ENCODE results near the gene DPPA2. TPM values are rescaled to one million over a fixed set of nuclear protein-coding genes. Genes with fewer than 3 reads are reported as not detected.
"Not testable (repeated sequence)": the region's sequence is repeated elsewhere in the genome, so short reads cannot be mapped to it uniquely, and the experiment has no call there.

The DPPA2 gene, protein sequence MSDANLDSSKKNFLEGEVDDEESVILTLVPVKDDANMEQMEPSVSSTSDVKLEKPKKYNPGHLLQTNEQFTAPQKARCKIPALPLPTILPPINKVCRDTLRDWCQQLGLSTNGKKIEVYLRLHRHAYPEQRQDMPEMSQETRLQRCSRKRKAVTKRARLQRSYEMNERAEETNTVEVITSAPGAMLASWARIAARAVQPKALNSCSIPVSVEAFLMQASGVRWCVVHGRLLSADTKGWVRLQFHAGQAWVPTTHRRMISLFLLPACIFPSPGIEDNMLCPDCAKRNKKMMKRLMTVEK
- total RNA-seq: not detected
- long read RNA-seq: 0 reads

DNA sequence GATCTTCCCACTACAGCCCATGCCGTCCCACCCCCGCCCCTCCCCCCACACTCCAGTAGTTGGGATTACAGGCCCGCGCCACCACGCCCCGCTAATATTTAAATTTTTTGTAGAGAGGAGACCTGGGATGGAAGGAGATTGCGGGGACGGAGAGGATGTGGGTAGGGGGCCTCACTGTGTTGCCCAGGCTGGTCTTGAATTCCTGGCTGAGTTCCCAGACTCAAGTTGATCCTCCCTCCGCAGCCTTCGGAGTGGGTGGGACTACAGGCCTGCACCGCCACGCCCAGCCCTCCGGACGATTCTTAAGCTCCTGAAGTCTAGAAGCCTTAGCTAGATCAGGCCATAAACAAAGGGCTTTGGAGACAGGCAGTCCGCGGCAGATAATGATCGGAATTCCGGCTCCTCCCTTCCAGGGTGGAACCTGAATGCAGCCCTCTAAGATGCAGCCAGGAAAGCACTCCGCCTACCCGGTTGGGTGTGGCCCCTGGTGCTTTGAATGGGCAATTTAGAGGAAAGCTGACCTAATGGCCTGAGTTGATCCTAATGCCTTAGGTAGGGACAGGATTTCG, at the start of gene DPPA2:
Gene DPPA2 (minus strand): TSS at position 356 of the 569 bp plus-strand sequence. CDS start 1,975 bp downstream, outside the sequence.
- intact Hi-C loops (cut with DNase I, micrococcal nuclease): no loop called here
- ATAC-seq: no peak
- no peak for DNase-seq

DNA sequence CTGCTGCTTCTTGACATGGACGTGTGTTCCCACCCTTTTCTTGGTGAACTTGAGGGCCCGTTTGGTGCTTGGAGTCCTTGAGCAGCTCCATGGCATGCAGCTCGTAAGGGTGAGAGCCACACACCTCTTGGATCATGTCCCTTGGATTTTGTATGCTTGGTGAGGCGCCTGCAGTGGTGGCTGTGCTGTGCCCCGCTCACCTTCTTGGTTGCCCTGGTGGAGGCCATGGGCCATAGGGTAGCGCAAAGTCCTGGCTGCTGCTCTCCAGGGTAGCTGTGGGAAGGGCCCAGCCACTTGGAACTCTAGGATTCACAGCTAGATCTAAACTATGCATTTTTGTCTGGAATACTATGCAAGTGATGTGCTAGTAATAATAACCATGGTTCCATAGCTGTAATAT, 47.8 kb upstream of the DPPA2 start:
- no peak for ATAC-seq
- no peak for DNase-seq
- intact Hi-C loops (cut with DNase I, micrococcal nuclease): no loop called here

DNA sequence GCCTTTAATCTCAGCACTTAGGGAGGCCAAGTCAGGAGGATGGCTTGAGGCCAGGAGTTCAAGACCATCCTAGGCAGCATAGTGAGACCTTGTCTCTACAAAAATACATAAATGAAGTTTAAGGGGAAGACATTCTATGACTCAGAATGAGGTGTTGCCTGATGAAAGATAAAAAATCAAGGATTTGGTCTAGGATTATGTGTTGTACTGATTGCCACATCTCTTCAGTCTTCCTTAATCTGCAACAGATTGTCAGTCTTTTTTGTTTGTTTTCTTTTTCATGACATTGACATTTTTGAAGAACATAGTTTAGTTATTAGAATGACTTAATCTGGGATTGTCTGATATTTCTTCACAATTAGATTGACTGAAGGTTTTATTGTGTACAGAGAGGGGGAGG, 47.3 kb upstream of the DPPA2 start:
- intact Hi-C loops (cut with DNase I, micrococcal nuclease): no loop called here
- DNase-seq (no peak), ATAC-seq (no peak)

DNA sequence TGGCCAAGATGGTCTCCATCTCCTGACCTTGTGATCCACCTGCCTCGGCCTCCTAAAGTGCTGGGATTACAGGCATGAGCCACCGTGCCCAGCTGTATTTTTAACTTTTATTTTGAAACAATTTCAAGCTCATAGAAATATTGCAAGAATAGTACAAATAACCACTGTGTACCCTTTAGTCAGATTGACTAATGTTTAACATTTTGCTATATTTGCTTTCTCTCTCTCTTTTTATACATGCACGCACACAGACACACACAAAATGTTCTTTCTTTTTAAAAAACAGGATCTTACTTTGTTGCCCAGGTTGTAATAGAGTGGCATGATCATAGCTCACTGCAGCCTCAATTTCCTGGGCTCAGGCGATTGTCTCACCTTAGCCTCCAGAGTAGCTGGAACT, 46.5 kb upstream of the DPPA2 start:
- ATAC-seq: no peak
- intact Hi-C loops (cut with DNase I, micrococcal nuclease): no loop called here
- DNase-seq: no peak

DNA sequence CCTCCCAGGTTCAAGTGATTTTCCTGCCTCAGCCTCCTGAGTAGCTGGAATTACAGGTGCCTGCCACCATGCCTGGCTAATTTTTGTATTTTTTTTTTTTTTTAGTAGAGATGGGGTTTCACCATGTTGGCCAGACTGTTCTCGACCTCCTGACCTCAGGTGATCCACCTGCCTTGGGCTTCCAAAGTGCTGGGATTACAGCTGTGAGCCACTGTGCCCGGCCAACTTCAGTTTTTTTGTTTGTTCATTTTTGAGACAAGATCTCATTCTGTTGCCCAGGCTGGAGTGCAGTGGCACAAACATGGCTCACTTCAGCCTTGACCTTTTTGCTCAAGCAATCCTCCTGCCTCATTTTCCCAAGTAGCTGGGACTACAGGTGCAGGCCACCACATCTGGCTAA, 42.5 kb upstream of the DPPA2 start:
- intact Hi-C loops (cut with DNase I, micrococcal nuclease); ATAC-seq; DNase-seq: not testable (repeated sequence)

DNA sequence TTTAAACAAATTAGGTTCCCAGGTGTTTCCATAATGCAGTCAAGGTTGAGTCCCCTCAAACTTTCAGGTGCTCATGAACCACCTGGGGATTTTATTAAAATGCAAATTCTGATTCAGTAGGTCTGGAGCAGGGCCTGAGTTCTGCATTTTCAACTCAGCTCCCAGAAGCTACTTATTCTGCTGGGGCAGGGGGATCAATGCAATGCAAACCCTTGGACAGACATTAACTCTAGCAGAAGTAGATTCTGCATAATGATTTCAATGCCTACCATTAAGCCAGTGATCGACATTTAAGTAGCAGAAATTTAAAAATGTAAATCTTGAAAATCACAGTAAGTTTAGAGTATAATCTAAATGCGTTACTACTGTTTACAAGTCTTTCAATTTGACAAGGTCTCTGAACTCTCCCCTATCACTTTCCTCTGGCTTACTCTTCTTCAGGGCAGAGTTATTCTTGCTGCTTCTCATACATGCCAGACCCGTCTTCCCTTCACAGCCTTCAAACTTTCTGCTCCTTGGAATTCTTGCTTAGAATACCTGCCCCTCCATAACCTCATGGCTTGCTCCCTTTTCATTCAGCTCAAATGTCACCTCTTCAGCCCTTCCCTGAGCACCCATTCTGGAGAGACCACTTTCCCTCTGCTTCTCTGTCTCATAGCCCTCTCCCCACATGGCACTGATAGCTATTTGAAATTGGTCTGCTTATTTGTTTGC, 40.3 kb upstream of the DPPA2 start:
- intact Hi-C loops (cut with DNase I, micrococcal nuclease): no loop called here
- DNase-seq (no peak), ATAC-seq (no peak)

DNA sequence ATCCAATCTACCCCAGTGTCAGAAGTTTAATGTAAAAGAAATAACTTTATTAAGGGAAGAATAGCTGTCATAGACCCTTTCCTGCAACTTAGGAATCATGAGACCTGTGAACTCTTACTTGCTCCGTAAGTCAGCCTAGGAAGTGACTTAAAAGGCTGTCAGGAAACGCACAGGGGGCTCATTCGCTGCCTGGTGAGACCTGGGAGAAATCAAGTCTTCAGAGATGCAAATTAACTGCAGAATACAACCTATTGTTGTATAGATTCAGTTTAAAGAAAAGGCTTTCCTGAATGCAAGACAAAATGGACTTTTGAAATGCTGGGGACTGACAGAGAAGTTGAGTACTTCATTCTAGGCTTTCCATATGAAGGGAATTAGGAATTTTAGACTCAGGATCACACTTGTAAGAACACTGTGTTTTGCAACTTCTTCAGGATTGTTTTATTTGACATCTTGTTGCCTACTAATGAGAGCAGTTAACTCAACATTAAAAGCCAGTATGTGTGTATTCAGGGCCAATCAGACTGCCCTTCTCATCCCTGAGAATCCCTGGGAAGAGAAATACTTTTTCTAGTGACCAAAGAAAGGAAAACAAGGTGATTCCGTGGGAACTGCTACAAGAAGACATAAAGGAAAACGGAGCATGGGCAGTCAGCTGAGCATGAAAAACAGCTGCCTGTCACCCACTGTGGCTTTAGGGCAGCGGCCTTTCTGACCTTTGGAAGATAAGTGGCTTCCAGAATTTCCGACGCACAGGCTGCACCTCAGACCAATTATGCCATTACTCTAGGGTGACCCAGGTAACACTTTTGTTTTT, 39.5 kb upstream of the DPPA2 start:
- ATAC-seq: no peak
- intact Hi-C loops (cut with DNase I, micrococcal nuclease): no loop called here
- no peak for DNase-seq

DNA sequence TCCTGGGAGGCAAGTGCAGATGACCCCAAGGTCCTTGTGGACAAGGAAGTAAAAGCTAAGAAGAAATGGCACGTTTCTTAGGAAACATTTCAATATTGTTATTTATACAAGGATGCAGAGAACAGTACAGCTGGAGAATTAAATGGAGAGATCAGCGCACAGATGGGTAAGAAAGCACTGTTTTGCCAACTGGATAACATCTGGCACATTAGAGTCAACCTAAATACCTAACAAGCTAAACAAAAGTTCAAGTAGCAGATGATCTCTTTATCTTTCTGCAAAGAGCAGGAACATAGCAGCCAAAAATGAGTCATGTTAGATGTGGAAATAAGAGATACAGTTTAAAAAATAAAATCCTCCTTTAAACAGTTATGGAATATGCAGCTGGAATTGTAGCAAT, 36.7 kb upstream of the DPPA2 start:
- ATAC-seq (no peak), DNase-seq (no peak)
- intact Hi-C loops (cut with DNase I, micrococcal nuclease): no loop called here

DNA sequence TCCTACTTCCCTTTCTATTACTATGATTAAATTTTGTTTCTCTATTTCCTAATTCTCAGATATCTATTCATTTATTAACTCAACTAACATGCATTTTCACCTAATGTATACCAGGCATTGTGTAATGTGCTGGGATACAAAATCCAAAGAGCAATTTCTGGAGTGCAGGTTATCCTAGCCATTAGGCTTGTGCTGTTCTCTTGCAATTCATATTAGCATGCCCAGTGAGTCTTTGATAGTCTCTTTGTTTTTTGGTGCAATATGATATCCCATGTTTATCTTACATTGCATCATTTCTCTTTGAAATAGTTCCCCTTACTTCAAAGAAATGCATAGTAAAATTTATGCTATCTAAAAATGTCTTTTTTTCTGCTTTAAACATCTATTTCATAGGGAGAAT, 34.9 kb upstream of the DPPA2 start:
- intact Hi-C loops (cut with DNase I, micrococcal nuclease): no loop called here
- DNase-seq: no peak
- no peak for ATAC-seq

DNA sequence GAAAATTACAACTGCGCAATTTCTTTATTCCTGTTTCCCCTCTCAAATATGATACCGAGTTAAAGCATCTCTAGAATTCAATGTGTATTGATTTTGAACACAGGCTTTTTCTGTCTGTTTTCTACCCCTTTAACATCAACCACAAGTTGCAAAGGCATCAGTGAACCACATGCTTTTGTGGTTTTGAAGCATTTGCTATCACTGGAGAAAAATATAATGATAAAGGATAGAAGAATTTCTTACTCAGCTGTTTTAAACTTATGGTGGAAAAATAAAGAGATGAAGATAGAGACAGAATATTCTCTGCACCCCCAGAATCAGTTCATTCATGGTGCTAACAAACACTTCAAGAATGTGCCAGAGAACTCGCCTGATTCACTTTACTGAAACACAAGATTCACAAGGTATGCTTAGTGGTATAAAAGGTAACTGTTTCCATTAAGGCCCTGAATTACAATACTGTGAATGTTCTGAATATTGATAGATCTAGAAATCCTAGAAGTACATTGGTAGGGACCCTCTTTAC, 30.5 kb upstream of the DPPA2 start:
- ATAC-seq (no peak), DNase-seq (no peak)
- intact Hi-C loops (cut with DNase I, micrococcal nuclease): no loop called here

DNA sequence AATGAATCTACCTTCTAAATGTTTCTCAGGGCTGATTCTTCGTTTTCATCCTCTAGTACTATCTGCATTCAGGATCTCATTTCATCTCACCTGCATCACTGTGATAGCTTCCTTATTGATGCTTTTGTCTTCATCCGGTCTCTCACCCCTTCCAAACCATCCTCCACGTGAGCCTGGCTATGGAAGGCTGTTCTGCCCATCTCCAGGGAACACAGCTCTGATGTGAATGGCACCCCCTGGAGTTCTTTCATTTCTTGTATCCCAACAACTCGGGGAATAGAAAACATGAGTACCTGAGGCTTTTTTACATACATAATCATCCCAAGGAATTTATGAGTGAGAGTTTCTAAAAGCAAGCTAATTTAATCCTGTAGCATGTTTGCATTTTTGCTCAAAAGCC, 29.8 kb upstream of the DPPA2 start:
- no peak for ATAC-seq

DNA sequence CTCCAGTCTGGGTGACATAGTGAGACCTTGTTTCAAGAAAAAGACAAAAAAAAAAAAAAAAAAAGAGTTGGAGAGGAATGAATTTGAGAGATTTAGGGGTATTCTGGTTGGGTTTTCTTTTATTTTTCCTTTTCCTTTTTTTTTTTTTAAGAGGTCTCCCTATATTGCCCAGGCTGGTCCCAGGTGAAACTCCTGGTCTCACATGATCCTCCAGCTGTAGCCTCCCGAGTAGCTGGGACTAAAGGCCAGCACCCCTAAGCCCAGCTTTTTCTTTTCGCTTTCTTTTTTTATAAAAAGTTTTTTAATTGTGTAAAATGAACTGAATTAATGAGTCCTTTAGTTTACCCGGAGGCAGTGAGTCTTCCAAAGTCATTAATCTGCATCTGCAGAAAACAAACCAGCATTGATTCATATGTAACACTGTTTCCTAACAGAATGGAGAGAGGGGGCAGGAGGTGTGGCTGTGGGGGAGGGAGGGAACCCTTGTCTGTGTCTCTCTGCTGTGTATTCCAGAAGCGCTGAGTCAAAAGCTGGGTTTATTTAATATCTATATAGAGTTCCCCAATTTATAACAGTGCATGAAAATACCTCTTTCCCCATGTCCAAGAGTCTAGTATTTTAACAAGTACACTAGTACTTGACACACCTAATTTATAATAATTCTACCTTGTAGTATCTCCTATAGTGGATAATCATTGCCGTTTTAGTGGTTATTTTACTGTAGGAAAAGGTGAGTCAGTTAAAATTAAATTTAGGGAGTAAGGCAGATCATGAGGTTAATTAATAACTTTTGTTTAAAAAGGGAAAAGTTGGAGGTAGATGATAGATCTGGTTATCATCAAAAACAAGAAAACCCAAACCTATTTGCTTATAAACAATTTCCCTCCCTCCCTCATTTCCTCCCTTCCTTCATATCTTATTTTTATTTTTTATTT, 23.7 kb upstream of the DPPA2 start:
- intact Hi-C loops (cut with DNase I, micrococcal nuclease): no loop called here
- ATAC-seq (no peak), DNase-seq (no peak)

More for the DNA sequence above, 29.8 kb upstream of the DPPA2 start:
- DNase-seq: no peak
- intact Hi-C loops (cut with DNase I, micrococcal nuclease): no loop called here

DNA sequence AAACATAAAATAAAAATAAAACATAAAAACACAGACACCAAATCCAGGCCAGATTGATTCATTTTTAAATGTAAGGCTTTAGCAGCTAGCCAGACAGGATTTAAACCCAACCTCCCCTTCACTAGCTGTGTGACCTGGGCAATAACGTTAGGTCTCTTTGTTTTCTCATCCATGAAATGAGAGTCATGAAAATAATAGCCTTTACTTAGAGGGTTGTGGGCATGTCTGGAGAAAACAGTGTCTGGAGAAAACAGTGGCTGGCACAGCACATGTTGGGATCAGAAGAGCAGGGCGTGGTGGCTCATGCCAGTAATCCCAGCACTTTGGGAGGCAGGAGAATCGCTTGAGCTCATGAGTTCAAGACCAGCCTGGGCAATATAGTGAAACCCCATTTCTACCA, 22.9 kb upstream of the DPPA2 start:
- no peak for ATAC-seq
- intact Hi-C loops (cut with DNase I, micrococcal nuclease): no loop called here
- no peak for DNase-seq

DNA sequence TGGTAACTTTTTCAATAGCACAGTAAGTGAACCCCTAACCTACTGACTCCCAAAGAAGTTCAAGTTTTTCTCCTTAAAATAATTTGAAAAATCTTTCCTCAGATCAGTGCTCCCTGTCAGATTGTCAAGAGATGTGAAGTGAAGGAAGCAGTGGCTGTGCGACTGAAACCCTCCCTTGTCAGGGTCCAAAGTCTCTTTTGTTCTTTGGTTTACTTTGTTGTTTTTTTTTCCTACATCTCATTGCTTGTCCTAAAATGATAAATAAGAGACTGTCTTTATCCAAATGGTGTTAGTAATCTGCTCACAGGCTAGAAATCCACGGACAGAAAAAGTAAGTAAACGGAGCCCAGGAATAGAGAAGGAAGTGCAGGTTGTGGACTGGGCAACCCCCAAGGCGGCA, 22.0 kb upstream of the DPPA2 start:
- ATAC-seq (no peak), DNase-seq (no peak)
- intact Hi-C loops (cut with DNase I, micrococcal nuclease): no loop called here

DNA sequence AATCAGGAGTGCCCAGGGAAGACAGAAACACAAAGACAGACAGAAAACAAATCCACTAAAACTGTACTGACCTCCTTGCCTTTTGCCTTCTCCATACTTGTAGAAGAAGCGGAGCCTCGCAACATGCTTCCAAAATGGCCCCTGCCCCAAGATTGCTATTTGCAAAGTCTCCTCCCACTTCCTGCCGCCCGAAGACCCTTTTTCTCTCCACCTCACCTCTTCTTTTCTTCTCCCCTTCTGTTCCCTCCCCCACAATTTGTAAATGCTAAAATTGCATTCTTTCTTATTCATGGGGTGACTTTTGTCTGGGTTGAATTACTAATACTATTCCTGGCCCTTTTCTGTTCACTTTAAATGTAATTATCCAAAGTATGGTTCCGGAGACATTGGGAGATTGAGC, 21.1 kb upstream of the DPPA2 start, which contains the start of gene DPPA4:
Gene DPPA4 (minus strand): TSS at position 154 of the 400 bp plus-strand sequence. CDS start 29 bp downstream, at position 125.
- intact Hi-C loops (cut with DNase I, micrococcal nuclease): no loop called here
- ATAC-seq: no peak
- DNase-seq: no peak

DNA sequence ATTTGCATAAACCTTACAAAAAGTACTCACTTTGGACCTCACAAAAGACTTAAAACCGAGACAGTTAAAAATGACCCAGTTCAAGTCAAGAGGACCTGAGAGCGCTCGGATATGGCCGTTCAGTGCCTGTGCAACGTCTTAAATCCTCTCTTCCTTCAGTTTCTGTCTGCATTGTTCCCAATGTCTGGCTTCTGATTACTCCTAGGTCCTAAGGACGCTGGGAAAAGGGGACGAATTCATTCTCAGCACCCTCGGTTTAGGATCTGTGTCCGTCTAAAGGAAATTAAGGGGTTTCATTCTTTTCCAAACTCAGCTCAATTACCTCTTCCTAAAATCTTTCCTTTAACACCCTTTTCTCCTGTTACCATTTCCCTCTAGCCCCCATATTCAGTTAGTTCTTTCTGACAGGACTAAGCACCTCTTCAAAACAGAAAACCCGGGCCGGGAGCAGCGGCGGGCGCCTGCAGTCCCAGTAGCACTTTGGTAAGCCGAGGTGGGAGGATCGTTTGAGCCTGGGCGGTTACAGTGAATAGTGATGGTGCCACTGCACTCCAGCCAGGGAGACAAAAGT, 20.1 kb upstream of the DPPA2 start:
- ATAC-seq (no peak), DNase-seq (no peak)
- intact Hi-C loops (cut with DNase I, micrococcal nuclease): no loop called here

DNA sequence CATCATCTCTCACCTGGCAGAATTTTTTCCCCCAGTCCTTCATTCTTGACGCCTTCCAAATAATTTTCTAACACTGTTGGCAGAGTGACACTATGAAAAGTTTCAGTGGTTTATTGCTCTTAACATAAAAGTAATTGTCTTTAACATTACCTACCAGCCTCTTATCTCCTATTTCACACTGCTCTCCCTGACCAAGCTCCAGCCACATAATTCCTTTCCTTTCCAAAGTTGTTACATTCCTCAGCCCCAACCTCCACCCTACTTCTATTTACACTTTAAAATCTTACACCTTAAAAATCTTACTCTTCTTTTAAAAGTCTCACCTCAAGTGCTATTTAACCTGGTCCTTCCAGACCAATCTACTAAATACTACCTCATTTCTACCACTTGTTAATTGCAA, 18.3 kb upstream of the DPPA2 start:
- no peak for ATAC-seq
- intact Hi-C loops (cut with DNase I, micrococcal nuclease): no loop called here
- DNase-seq: no peak

DNA sequence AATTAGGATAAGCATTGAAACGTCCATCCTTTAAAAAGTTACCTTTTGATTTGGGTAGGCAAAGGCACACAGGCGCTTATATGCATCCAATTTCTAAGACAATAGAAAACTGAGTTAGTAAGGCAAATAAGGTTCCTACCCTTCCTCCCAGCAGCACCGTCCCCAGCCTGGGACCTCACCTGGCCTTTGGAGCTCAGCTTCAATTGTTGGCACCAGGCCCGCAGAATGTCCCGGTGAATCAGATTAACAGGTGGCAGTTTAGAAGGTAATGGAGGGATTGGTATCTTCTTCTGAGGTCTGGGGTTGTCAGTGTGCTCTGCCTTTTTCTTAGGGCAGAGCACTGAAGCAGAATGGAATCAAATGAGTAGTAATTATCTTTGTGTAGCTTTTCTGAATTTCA, 15.4 kb upstream of the DPPA2 start:
- ATAC-seq (no peak), DNase-seq (no peak)
- intact Hi-C loops (cut with DNase I, micrococcal nuclease): no loop called here

Data from left colon (tissue), 2 donors.